B cell (primary cell): ENCODE measurements around the gene MPST. TPM values are rescaled to one million over a fixed set of nuclear protein-coding genes. Genes with fewer than 3 reads are reported as not detected.

ENCODE experiments used
- ATAC-seq: fragments of 200-7000 bp; cut with Tn5 transposase; one replicate; pipeline ENCODE4 v1.10.0; 2021; ENCODE audit warnings: low read depth, mild to moderate bottlenecking, moderate number of reproducible peaks, moderate library complexity
- CTCF ChIA-PET: fragments of 350-600 bp; sonication (Branson Sonifier 250); formaldehyde crosslinking; loops from one replicate; lab custom pipeline; 2021; ENCODE audit warnings: antibody characterized with exemption, inconsistent platforms; lab: Charles Lee
- POLR2A ChIA-PET: fragments of 350-600 bp; sonication (Branson Sonifier 250); formaldehyde crosslinking; loops from one replicate; lab custom pipeline; 2021; ENCODE audit warnings: antibody characterized with exemption; lab: Charles Lee
- DNase-seq: peaks from one replicate; pipeline ENCODE4 v3.0.0; 2013
- H2AFZ ChIP-seq: 2 replicates; pipeline ENCODE4 v1.6.1; 2012; ENCODE audit warnings: mild to moderate bottlenecking, low read depth, low read length; ENCODE audit not compliant: insufficient read depth, poor library complexity, severe bottlenecking
- H3K27ac ChIP-seq, 2 donors: 1 replicate in 1 of 2; 2 replicates in 1 of 2; pipeline ENCODE4 v1.5.1; 2012 to 2013; ENCODE audit warnings: low read length in 2 of 2, mild to moderate bottlenecking in 2 of 2, moderate library complexity in 1 of 2
- H3K27me3 ChIP-seq, 4 experiments: fragments of 200-600 bp in 1 of 4; sonication (generic) in 1 of 4; replicated peaks in 1 of 4; 1 replicate in 2 of 4; 2 replicates in 2 of 4; pipeline versions ENCODE4 v1.6.1 to v1.7.0; 2013 to 2016; ENCODE audit warnings: low read length in 3 of 4, mild to moderate bottlenecking in 2 of 4, mixed read lengths in 1 of 4, moderate library complexity in 1 of 4; ENCODE audit not compliant: insufficient read depth in 4 of 4, control insufficient read depth in 3 of 4; ENCODE audit errors: control extremely low read depth in 1 of 4
- H3K36me3 ChIP-seq, 2 experiments: replicated peaks in 1 of 2; 1 replicate in 1 of 2; 2 replicates in 1 of 2; pipeline versions ENCODE4 v1.6.1 to v1.7.1; 2013; ENCODE audit warnings: low read length in 1 of 2; ENCODE audit not compliant: insufficient read depth in 2 of 2, control insufficient read depth in 1 of 2; ENCODE audit errors: control extremely low read depth in 1 of 2, extremely low read depth in 1 of 2
- H3K4me1 ChIP-seq, 2 donors: fragments of 200-600 bp in 1 of 2; sonication (generic) in 1 of 2; 1 replicate in 1 of 2; 2 replicates in 1 of 2; pipeline versions ENCODE4 v1.5.1 to v1.6.1; 2013 to 2017; ENCODE audit warnings: low read length in 2 of 2; ENCODE audit not compliant: control insufficient read depth in 2 of 2, insufficient read depth in 2 of 2
- H3K4me2 ChIP-seq: replicated peaks from 2 replicates; pipeline ENCODE3; 2012; ENCODE audit warnings: mild to moderate bottlenecking, low read depth, low read length; ENCODE audit not compliant: poor library complexity, severe bottlenecking
- H3K4me3 ChIP-seq, 5 experiments: fragments of 200-600 bp in 1 of 5; sonication (generic) in 1 of 5; 1 replicate in 3 of 5; 2 replicates in 2 of 5; pipeline versions ENCODE4 v1.5.1 to v1.7.0; 2011 to 2016; ENCODE audit warnings: low read length in 4 of 5, mild to moderate bottlenecking in 4 of 5, low read depth in 2 of 5, control low read depth in 1 of 5, moderate library complexity in 1 of 5; ENCODE audit not compliant: insufficient read depth in 1 of 5; ENCODE audit errors: control extremely low read depth in 1 of 5, extremely low read depth in 1 of 5
- H3K79me2 ChIP-seq: fragments of 200-600 bp; sonication (generic); one replicate; pipeline ENCODE4 v1.6.0; 2016; ENCODE audit warnings: low read length; ENCODE audit not compliant: control insufficient read depth, insufficient read depth
- H3K9ac ChIP-seq: fragments of 200-600 bp; sonication (generic); 2 replicates; pipeline ENCODE4 v1.6.1; 2017; ENCODE audit warnings: mild to moderate bottlenecking, low read length, moderate library complexity
- H3K9me3 ChIP-seq, 3 donors: one replicate each; pipeline versions ENCODE4 v1.6.1 to v1.7.1; 2013; ENCODE audit warnings: low read length in 2 of 3; ENCODE audit not compliant: control insufficient read depth in 2 of 3, insufficient read depth in 1 of 3; ENCODE audit errors: control extremely low read depth in 1 of 3
- H4K20me1 ChIP-seq: 2 replicates; pipeline ENCODE4 v1.6.0; 2012; ENCODE audit warnings: mild to moderate bottlenecking, low read length; ENCODE audit not compliant: insufficient read depth, control insufficient read depth, poor library complexity, severe bottlenecking
- H3K27ac Mint-ChIP-seq: one replicate; pipeline ENCODE4 v1.8.0; 2021; ENCODE audit warnings: mixed read lengths
- H3K27me3 Mint-ChIP-seq: one replicate; pipeline ENCODE4 v1.8.0; 2021; ENCODE audit warnings: mixed read lengths
- H3K4me1 Mint-ChIP-seq: one replicate; pipeline ENCODE4 v1.8.0; 2021; ENCODE audit warnings: mixed read lengths
- H3K4me3 Mint-ChIP-seq: one replicate; pipeline ENCODE4 v1.8.0; 2021; ENCODE audit warnings: mixed read lengths
- H3K9me3 Mint-ChIP-seq: one replicate; pipeline ENCODE4 v1.8.0; 2022; ENCODE audit warnings: mixed read lengths; ENCODE audit not compliant: insufficient read depth
- CTCF ChIP-seq: fragments of 200-600 bp; IDR thresholded peaks from one replicate; pipeline ENCODE4 v1.8.0; 2022; ENCODE audit warnings: antibody characterized with exemption, mild to moderate bottlenecking
- EZH2 ChIP-seq: IDR thresholded peaks from 2 replicates; pipeline ENCODE4 v1.6.1; 2012; ENCODE audit warnings: borderline replicate concordance, low read depth, mild to moderate bottlenecking, moderate library complexity, low read length; ENCODE audit not compliant: insufficient read depth, poor library complexity, severe bottlenecking
- WGBS: methylation state at CpG from one replicate; pipeline ENCODE4 v1.1.5; 2013; ENCODE audit warnings: missing lambda C conversion rate; ENCODE audit not compliant: insufficient coverage; 5-methylcytosine and 5-hydroxymethylcytosine counted together
- intact Hi-C: fragments of 100-400 bp; cut with micrococcal nuclease; formaldehyde crosslinking; loops from one replicate; pipeline ENCODE4 v1.10.0; 2022
- polyA plus RNA-seq: library from polyadenylated mRNA; depleted of rRNA; stranded (reverse); fragments of >200 nt; gene quantifications from 2 replicates; pipeline ENCODE4 v1.2.3, GENCODE V29; 2012
- total RNA-seq, 2 donors: library from RNA; stranded (reverse); fragments of 120-200 nt in 1 of 2; gene quantifications; 1 replicate in 1 of 2; 2 replicates in 1 of 2; pipeline versions ENCODE4 v1.2.3 to v1.2.4, GENCODE V29; 2013 to 2022

Gene MPST
- total and polyA plus RNA-seq, 2 donors (not counting 1 experiment from before 2014, with no cell fraction given) = 11.2 to 17.7 TPM

DNA sequence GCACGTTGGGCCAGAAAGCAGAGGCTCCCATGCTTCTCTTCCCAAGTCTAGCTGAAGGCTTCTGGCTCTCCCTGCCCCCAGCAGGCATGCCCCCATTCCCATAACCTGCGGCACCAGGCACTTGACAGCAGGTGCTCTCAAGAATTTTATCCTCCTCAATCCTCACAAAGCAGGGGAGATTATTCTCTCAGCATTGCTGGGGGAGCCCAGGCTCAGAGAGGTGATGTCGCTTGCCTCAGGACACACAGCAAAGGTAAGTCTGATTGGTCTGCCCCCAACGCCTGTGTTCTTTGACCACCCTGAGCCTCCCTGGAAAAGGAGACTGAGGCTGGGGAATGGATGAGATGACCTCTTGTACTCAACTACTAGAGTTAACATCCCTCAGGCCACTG is 5.1 kb upstream of the MPST start:
- Histone ChIP-seq H3K4me3 (no peak overlapping the region), H3K36me3 (no peaks in the 10 kb centered on the region), H3K27me3 (no peaks in the 10 kb centered on the region), H3K79me2 (no peaks in the 10 kb centered on the region), H4K20me1 (no peaks in the 10 kb centered on the region), H3K4me2 (no peak overlapping the region), H3K4me1 (peaks cover 0 to 6% of the 10 kb centered on the region in 2 donors), H2AFZ (no peak overlapping the region), H3K27ac (no peak overlapping the region), H3K9me3 (no peaks in the 10 kb centered on the region), H3K9ac (no peak overlapping the region)
- no peaks in the 10 kb centered on the region for H3K27me3 Mint-ChIP-seq
- ATAC-seq = no peak
- no peak overlapping the region for H3K4me3 Mint-ChIP-seq
- peaks cover 2% of the 10 kb centered on the region for H3K4me1 Mint-ChIP-seq
- DNase-seq = no peak
- intact Hi-C loops = no loop called here
- CTCF ChIA-PET = interaction anchor here (1.8 kb wide), 1 partner anchor 8 kb away, joined by 4 read pairs; no protein-coding TSS in a partner anchor
- TF ChIP-seq EZH2 (no peak), CTCF (no peak)
- no peaks in the 10 kb centered on the region for H3K9me3 Mint-ChIP-seq
- 67% methylated on average over 2 of the region's 4 CpGs for WGBS
- H3K27ac Mint-ChIP-seq = no peak overlapping the region
- POLR2A ChIA-PET = no interaction called here

- 84% methylated on average over 7 of the region's 12 CpGs for WGBS
- Histone ChIP-seq H3K4me1 (peaks cover 2 to 8% of the 10 kb centered on the region in 2 donors), H4K20me1 (no peaks in the 10 kb centered on the region), H3K27me3 (no peaks in the 10 kb centered on the region), H3K79me2 (no peaks in the 10 kb centered on the region), H3K27ac (no peak overlapping the region), H2AFZ (no peak overlapping the region), H3K36me3 (no peaks in the 10 kb centered on the region), H3K4me2 (no peak overlapping the region), H3K4me3 (no peak overlapping the region), H3K9me3 (no peaks in the 10 kb centered on the region), H3K9ac (no peak overlapping the region)
- POLR2A ChIA-PET = no interaction called here
- H3K27me3 Mint-ChIP-seq = no peaks in the 10 kb centered on the region
- no peak for DNase-seq
- H3K27ac Mint-ChIP-seq = no peak overlapping the region
- H3K4me1 Mint-ChIP-seq = peaks cover 5% of the 10 kb centered on the region
- intact Hi-C loops = no loop called here
- TF ChIP-seq CTCF = no peak
- no peak for TF ChIP-seq EZH2
- CTCF ChIA-PET = no interaction called here
- no peak overlapping the region for H3K4me3 Mint-ChIP-seq
- no peak for ATAC-seq
- H3K9me3 Mint-ChIP-seq = no peaks in the 10 kb centered on the region
Observed at GRCh38 chr22:37014835-37015586, 4.5 kb upstream of the MPST start.
